Parathyroid adenoma (tissue), 2 donors: ENCODE measurements around the gene CNR2.
A peak's percentile ranks its signal among the peaks of the same experiment; 100 is the strongest.
"Not testable (repeated sequence)": the region's sequence is repeated elsewhere in the genome, so short reads cannot be mapped to it uniquely, and the experiment has no call there.

Experiments used
- H2AFZ ChIP-seq: fragments of 300-600 bp; sonication (generic); one replicate; pipeline ENCODE4 v1.7.0; 2017; ENCODE audit warnings: antibody characterized with exemption, mild to moderate bottlenecking
- H3K27ac ChIP-seq: fragments of 300-600 bp; sonication (generic); one replicate; pipeline ENCODE4 v1.7.0; 2017
- H3K27me3 ChIP-seq: fragments of 300-600 bp; sonication (generic); one replicate; pipeline ENCODE4 v1.7.0; 2017; ENCODE audit warnings: low read length; ENCODE audit not compliant: control insufficient read depth, insufficient read depth
- H3K36me3 ChIP-seq: fragments of 300-600 bp; sonication (generic); one replicate; pipeline ENCODE4 v1.7.0; 2017; ENCODE audit warnings: low read length; ENCODE audit not compliant: control insufficient read depth, insufficient read depth
- H3K4me1 ChIP-seq: fragments of 300-600 bp; sonication (generic); one replicate; pipeline ENCODE4 v1.7.0; 2017; ENCODE audit warnings: control low read depth
- H3K4me2 ChIP-seq: fragments of 300-600 bp; sonication (generic); one replicate; pipeline ENCODE4 v1.7.0; 2017; ENCODE audit warnings: low read length
- H3K4me3 ChIP-seq: fragments of 300-600 bp; sonication (generic); one replicate; pipeline ENCODE4 v1.7.0; 2017; ENCODE audit warnings: low read depth, low read length
- H3K79me2 ChIP-seq: fragments of 300-600 bp; sonication (generic); one replicate; pipeline ENCODE4 v1.7.0; 2017; ENCODE audit warnings: control low read depth
- H3K9ac ChIP-seq: fragments of 300-600 bp; sonication (generic); one replicate; pipeline ENCODE4 v1.7.0; 2017; ENCODE audit warnings: mild to moderate bottlenecking
- H3K9me3 ChIP-seq: fragments of 300-600 bp; sonication (generic); one replicate; pipeline ENCODE4 v1.7.0; 2017; ENCODE audit warnings: low read length; ENCODE audit not compliant: control insufficient read depth
- TF ChIP-seq, protein P1 (sequence below): fragments of 300-600 bp; sonication (generic); IDR thresholded peaks from one replicate; pipeline ENCODE4 v1.7.0; 2017; ENCODE audit warnings: antibody characterized with exemption, mild to moderate bottlenecking
- donor health status: primary hyperparathyroidism.

CNR2 gene

DNA sequence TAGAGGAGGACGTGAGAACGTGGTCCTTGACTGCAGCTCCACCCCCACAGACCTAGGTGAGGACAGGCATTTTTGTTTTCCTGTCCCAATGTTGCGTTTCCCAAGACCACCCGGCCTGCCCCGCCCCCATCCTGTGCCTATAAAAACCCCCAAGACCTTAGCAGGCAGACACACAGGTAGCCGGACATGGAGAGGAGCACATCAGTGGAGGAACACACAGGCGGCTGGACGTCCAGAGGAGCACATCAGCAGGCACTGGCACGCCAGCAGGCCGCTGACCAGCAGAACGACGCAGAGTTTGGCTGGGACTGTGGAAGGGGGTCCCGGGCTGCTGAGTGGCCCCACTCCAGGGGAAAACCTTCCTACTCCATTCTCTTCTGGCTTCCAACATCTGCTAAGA is 75.3 kb downstream of the CNR2 start:
- TF ChIP-seq, protein P1, sequence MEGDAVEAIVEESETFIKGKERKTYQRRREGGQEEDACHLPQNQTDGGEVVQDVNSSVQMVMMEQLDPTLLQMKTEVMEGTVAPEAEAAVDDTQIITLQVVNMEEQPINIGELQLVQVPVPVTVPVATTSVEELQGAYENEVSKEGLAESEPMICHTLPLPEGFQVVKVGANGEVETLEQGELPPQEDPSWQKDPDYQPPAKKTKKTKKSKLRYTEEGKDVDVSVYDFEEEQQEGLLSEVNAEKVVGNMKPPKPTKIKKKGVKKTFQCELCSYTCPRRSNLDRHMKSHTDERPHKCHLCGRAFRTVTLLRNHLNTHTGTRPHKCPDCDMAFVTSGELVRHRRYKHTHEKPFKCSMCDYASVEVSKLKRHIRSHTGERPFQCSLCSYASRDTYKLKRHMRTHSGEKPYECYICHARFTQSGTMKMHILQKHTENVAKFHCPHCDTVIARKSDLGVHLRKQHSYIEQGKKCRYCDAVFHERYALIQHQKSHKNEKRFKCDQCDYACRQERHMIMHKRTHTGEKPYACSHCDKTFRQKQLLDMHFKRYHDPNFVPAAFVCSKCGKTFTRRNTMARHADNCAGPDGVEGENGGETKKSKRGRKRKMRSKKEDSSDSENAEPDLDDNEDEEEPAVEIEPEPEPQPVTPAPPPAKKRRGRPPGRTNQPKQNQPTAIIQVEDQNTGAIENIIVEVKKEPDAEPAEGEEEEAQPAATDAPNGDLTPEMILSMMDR = no peak
- no peaks in the 10 kb centered on the region for H3K9me3 ChIP-seq
- peak overlapping the region; percentile 64 for H2AFZ ChIP-seq
- H3K27ac ChIP-seq = no peak overlapping the region
- H3K4me3 ChIP-seq = no peak overlapping the region
- H3K9ac ChIP-seq = no peak overlapping the region
- H3K4me2 ChIP-seq = peak overlapping the region; percentile 62
- H3K27me3 ChIP-seq = no peaks in the 10 kb centered on the region
- no peaks in the 10 kb centered on the region for H3K36me3 ChIP-seq
- H3K79me2 ChIP-seq = no peaks in the 10 kb centered on the region
- no peaks in the 10 kb centered on the region for H3K4me1 ChIP-seq

DNA sequence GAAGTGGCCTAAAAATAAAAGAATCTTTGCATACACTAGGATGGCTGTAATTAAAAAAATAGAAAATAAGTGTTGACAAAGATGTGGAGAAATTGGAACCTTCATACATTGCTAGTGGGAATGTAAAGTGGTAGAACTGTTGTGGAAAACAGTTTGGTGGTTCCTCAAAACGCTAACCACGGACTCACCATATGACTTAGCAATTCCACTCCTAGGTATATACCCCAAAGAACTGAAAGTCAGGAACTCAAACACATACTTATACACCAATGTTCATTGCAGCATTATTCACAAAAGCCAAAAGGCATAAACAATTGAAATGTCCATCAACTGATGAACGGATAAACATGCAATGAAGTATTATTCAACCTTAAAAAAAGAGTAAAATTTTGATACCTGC is 77.1 kb downstream of the CNR2 start:
- Histone ChIP-seq H2AFZ (no peak overlapping the region), H3K27ac (no peak overlapping the region), H3K27me3 (no peaks in the 10 kb centered on the region), H3K79me2 (no peaks in the 10 kb centered on the region), H3K9ac (no peak overlapping the region), H3K9me3 (no peaks in the 10 kb centered on the region), H3K4me3 (no peak overlapping the region), H3K4me2 (no peak overlapping the region), H3K36me3 (no peaks in the 10 kb centered on the region), H3K4me1 (no peaks in the 10 kb centered on the region)
- TF ChIP-seq, protein P1 = no peak

DNA sequence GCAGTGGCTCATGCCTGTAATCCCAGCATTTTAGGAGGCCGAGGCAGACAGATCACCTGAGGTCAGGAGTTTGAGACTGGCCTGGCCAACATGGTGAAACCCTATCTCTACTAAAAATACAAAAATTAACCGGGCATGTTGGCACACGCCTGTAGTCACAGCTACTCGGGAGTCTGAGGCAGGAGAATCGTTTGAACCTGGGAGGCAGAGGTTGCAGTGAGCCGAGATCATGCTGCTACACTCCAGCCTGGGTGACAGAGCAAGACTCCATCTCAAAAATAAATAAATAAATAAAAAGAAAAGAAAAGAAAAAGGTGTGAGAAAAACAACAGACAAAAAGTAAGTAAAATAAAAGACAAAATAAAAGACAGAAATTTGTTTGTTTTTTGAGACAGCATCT is 79.0 kb downstream of the CNR2 start:
- H3K9ac ChIP-seq, H3K27ac ChIP-seq, H3K4me3 ChIP-seq, H3K9me3 ChIP-seq, H3K4me1 ChIP-seq, H3K4me2 ChIP-seq, H3K27me3 ChIP-seq, H3K79me2 ChIP-seq, H3K36me3 ChIP-seq: not testable (repeated sequence)
- H2AFZ ChIP-seq = peak overlapping the region; percentile 17

DNA sequence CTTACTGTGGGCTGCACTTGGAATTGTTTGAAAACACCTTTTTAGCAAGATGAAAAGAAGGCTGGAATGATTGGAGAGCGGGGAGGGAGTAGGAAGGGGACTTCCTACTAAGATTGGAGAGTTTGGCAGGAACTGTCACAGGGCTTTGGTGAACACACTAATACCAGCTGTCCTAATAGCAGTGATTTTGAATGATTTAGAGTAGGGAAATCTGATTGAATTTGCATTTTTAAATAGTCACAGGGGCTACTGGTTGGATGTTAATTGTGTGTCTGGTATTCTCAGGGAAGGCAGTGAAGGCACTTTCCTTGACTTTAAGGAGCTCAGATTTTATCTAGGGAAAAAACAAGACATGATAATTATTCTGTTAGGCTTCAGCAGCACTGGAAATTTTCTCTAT is 85.4 kb downstream of the CNR2 start:
- no peaks in the 10 kb centered on the region for H3K4me1 ChIP-seq
- H3K4me3 ChIP-seq = no peak overlapping the region
- H2AFZ ChIP-seq = no peak overlapping the region
- TF ChIP-seq, protein P1 = no peak
- no peaks in the 10 kb centered on the region for H3K9me3 ChIP-seq
- H3K9ac ChIP-seq = no peak overlapping the region
- no peak overlapping the region for H3K4me2 ChIP-seq
- no peak overlapping the region for H3K27ac ChIP-seq
- H3K27me3 ChIP-seq = no peaks in the 10 kb centered on the region
- no peaks in the 10 kb centered on the region for H3K36me3 ChIP-seq
- no peaks in the 10 kb centered on the region for H3K79me2 ChIP-seq

DNA sequence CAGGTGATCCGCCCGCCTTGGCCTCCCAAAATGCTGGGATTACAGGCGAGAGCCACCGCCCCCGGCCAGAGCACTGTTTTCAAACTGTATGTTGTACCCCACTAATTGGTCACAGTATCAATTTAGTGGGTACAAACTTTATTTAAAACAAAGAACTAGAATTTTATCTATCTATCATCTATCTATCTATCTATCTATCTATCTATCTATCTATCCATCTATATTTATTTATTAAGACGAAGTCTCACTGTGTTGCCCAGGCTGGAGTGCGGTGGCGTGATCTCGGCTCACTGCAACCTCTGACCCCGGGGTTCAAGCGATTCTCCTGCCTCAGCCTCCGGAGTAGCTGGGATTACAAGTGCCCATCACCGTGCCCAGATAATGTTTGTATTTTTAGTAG is 86.6 kb downstream of the CNR2 start:
- H3K4me1 ChIP-seq, H3K27ac ChIP-seq, H3K27me3 ChIP-seq, H3K9me3 ChIP-seq, H3K36me3 ChIP-seq, H3K4me2 ChIP-seq, H3K9ac ChIP-seq, H3K79me2 ChIP-seq, H3K4me3 ChIP-seq, H2AFZ ChIP-seq: not testable (repeated sequence)

DNA sequence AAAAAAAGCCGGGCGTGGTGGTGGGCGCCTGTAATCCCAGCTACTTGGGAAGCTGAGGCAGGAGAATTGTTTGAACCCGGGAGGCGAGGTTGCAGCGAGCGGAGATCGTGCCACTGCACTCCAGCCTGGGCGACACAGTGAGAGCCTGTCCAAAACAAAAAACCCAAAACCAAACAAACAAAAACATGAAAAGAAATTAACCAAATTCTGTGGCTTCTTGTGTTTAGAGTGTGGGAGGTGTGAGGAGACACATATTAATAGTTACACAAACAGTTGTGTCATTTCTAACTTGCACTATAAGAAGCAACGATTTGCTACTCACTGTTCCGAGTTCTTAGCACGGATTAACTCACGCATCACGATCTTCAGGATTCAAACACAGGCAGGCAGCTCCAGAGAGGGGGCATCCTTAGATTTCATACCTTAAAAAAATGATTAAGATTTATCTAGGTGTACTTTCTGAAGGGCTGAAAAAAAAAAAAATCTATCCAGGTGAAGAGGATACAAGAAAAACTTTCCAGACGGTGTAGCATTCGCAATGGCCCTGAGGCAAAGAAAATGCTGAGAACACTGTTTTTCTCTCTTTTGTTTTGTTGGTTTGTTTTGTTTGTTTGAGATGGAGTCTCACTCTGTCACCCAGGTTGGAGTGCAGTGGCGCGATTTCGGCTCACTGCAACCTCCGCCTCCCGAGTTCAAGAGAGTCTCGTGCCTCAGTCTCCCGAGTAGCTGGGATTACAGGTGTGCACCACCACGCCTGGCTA is 87.2 kb downstream of the CNR2 start:
- peak overlapping the region; percentile 93 for H2AFZ ChIP-seq
- H3K27ac ChIP-seq = peak overlapping the region; percentile 90
- H3K4me3 ChIP-seq = peak overlapping the region; percentile 99
- peak overlapping the region; percentile 90 for H3K4me2 ChIP-seq
- no peaks in the 10 kb centered on the region for H3K27me3 ChIP-seq
- H3K9me3 ChIP-seq = no peaks in the 10 kb centered on the region
- no peaks in the 10 kb centered on the region for H3K79me2 ChIP-seq
- no peaks in the 10 kb centered on the region for H3K4me1 ChIP-seq
- no peak overlapping the region for H3K9ac ChIP-seq
- TF ChIP-seq, protein P1 = no peak
- no peaks in the 10 kb centered on the region for H3K36me3 ChIP-seq
